ENCODE results near the gene PIANP.

PIANP gene

GRCh38 chr12:6735448-6736191, 35.0 kb upstream of the PIANP start:
- DNase-seq (ENCODE audit: low spot score), result peak; percentile 58
- TF ChIP-seq CTCF (IDR thresholded peaks at IDR 0.05; ENCODE audit: extremely low read depth, missing control alignments), result peak; percentile 17

- no peak for TF ChIP-seq CTCF (IDR thresholded peaks at IDR 0.05; ENCODE audit: extremely low read depth, missing control alignments)
Observed at GRCh38 chr12:6734506-6735387, 34.1 kb upstream of the PIANP start.

GRCh38 chr12:6730169-6730568, 29.6 kb upstream of the PIANP start:
- no peak for DNase-seq (ENCODE audit: low spot score)
- no peak for TF ChIP-seq CTCF (IDR thresholded peaks at IDR 0.05; ENCODE audit: extremely low read depth, missing control alignments)

More at GRCh38 chr12:6734506-6735387, 34.1 kb upstream of the PIANP start:
- no peak for DNase-seq (ENCODE audit: low spot score)

- DNase-seq (ENCODE audit: low spot score), result no peak
- no peak for TF ChIP-seq CTCF (IDR thresholded peaks at IDR 0.05; ENCODE audit: extremely low read depth, missing control alignments)
Observed at GRCh38 chr12:6729186-6729585, 28.6 kb upstream of the PIANP start.

GRCh38 chr12:6725350-6725749, 24.7 kb upstream of the PIANP start:
- TF ChIP-seq CTCF (IDR thresholded peaks at IDR 0.05; ENCODE audit: extremely low read depth, missing control alignments), result no peak
- DNase-seq (ENCODE audit: low spot score), result no peak

GRCh38 chr12:6724409-6724797, 23.8 kb upstream of the PIANP start:
- peak; percentile 55 for DNase-seq (ENCODE audit: low spot score)
- no peak for TF ChIP-seq CTCF (IDR thresholded peaks at IDR 0.05; ENCODE audit: extremely low read depth, missing control alignments)

Measured in GM20000 (cell line).